Measurements from ENCODE around the gene WDR5. TPM values are rescaled to one million over a fixed set of nuclear protein-coding genes. Genes with fewer than 3 reads are reported as not detected.

The WDR5 gene
- polyA plus RNA-seq, 1 of the 3 experiments (the other 2 are of a cell fraction): 36.6 TPM

DNA sequence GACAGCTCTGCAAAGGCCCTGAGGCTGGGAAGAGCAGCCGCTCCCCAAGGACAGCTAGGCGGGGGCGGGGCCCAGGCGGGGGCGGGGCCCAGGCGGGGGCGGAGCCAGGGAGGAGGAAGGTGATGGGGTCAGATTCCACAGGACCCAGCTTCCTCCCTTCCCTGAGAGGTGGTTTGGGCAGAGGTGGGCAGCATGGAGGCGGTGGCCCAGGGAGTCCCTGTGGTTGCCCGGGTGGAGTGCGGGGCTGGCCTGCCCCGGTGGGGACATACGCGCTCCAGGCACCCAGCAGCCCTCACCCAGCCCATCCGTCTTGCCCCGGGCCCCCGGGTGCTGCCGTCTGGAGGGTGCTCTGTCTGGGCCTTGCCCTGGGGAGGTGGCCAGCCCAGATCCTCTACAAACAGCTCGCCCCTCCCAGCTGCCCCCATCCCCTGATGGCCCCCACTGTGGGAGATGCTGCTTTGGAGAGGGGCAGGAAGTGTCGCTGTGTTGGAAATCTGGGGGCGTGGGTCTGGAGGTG, 39.5 kb downstream of the WDR5 start:
- Histone ChIP-seq H3K27ac (ENCODE audit: low read depth in 2 of 2, low read length in 1 of 2) (no peak overlapping the region), H3K4me1 (ENCODE audit: control insufficient read depth in 1 of 2, insufficient read depth in 2 of 2, low read depth in 1 of 2, low read length in 1 of 2) (peaks cover 0 to 7% of the 10 kb centered on the region in 2 experiments; a peak in 1 of 4 replicates), H3K79me2 (ENCODE audit: insufficient read depth) (no peaks in the 10 kb centered on the region), H3K36me3 (replicated peaks in 1 of 2; ENCODE audit: control insufficient read depth in 1 of 2, insufficient read depth in 2 of 2, low read length in 1 of 2) (no peaks in the 10 kb centered on the region), H4K20me1 (ENCODE audit: insufficient read depth) (no peaks in the 10 kb centered on the region), H3K9me3 (no peaks in the 10 kb centered on the region), H3K9ac (no peak overlapping the region), H3K27me3 (ENCODE audit: insufficient read depth) (peaks cover 7% of the 10 kb centered on the region; the same call in 1 of the 2 replicates), H2AFZ (ENCODE audit: low read depth) (no peak overlapping the region), H3K4me2 (no peak overlapping the region), H3K9me2 (no peaks in the 10 kb centered on the region), H3K4me3 (ENCODE audit: low read depth in 2 of 2, low read length in 1 of 2) (no peak overlapping the region), H3F3A (replicated peaks; ENCODE audit: insufficient read depth) (no peaks in the 10 kb centered on the region)
- POLR2A ChIA-PET: no interaction called here
- peak; percentile 70 for DNase-seq
- CTCF ChIA-PET: interaction anchor here (0.7 to 10.0 kb wide), 25 partner anchors 11 to 565 kb away, joined by 3 to 384 read pairs (median 5); partner anchors contain the start of gene RNU6ATAC
- 21% methylated on average over 7 of the region's 20 CpGs for WGBS (ENCODE audit: low lambda C conversion rate)
- no peak for TF ChIP-seq TEAD4 (IDR thresholded peaks at IDR 0.05; ENCODE audit: borderline replicate concordance, insufficient read depth)
- no peak for TF ChIP-seq TAF1 (IDR thresholded peaks at IDR 0.05; ENCODE audit: borderline replicate concordance, low read depth, low read length)
- TF ChIP-seq YY1 (IDR thresholded peaks at IDR 0.05; ENCODE audit: low read depth): no peak
- TF ChIP-seq GABPA (IDR thresholded peaks at IDR 0.05; ENCODE audit: low read depth): no peak
- TF ChIP-seq USF2 (IDR thresholded peaks at IDR 0.05; ENCODE audit: borderline replicate concordance, low read depth, low read length): no peak
- TF ChIP-seq RCOR1 (IDR thresholded peaks at IDR 0.05; ENCODE audit: low read length): no peak
- TF ChIP-seq FOXM1 (IDR thresholded peaks at IDR 0.05; ENCODE audit: low read depth): no peak
- TF ChIP-seq, protein P1, sequence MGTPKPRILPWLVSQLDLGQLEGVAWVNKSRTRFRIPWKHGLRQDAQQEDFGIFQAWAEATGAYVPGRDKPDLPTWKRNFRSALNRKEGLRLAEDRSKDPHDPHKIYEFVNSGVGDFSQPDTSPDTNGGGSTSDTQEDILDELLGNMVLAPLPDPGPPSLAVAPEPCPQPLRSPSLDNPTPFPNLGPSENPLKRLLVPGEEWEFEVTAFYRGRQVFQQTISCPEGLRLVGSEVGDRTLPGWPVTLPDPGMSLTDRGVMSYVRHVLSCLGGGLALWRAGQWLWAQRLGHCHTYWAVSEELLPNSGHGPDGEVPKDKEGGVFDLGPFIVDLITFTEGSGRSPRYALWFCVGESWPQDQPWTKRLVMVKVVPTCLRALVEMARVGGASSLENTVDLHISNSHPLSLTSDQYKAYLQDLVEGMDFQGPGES (IDR thresholded peaks at IDR 0.05; ENCODE audit: low read depth, low read length): no peak
- no peak for TF ChIP-seq TCF12 (IDR thresholded peaks at IDR 0.05)
- TF ChIP-seq JUND (IDR thresholded peaks at IDR 0.05): no peak
- TF ChIP-seq REST (IDR thresholded peaks at IDR 0.05; ENCODE audit: low read depth, low read length): no peak
- TF ChIP-seq CHD2 (IDR thresholded peaks at IDR 0.05; ENCODE audit: low read length, partially characterized antibody): no peak
- TF ChIP-seq NRF1 (IDR thresholded peaks at IDR 0.05; ENCODE audit: low read depth, low read length): no peak
- TF ChIP-seq GATA2 (CRISPR knock-in tag; IDR thresholded peaks at IDR 0.05): no peak
- no peak for TF ChIP-seq RAD21 (IDR thresholded peaks at IDR 0.05; ENCODE audit: low read length)
- TF ChIP-seq EP300 (IDR thresholded peaks at IDR 0.05; ENCODE audit: borderline replicate concordance in 1 of 2, low read depth in 1 of 2, low read length in 1 of 2): no peak
- no peak for TF ChIP-seq SIN3A (IDR thresholded peaks at IDR 0.05; ENCODE audit: borderline replicate concordance, low read depth, low read length)
- TF ChIP-seq, protein P2, sequence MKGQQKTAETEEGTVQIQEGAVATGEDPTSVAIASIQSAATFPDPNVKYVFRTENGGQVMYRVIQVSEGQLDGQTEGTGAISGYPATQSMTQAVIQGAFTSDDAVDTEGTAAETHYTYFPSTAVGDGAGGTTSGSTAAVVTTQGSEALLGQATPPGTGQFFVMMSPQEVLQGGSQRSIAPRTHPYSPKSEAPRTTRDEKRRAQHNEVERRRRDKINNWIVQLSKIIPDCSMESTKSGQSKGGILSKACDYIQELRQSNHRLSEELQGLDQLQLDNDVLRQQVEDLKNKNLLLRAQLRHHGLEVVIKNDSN (IDR thresholded peaks at IDR 0.05; ENCODE audit: borderline replicate concordance, low read depth): no peak
- TF ChIP-seq RFX5 (IDR thresholded peaks at IDR 0.05; ENCODE audit: low read length): no peak
- no peak for TF ChIP-seq SMC3 (IDR thresholded peaks at IDR 0.05; ENCODE audit: low read depth, low read length)
